Effector CD4-positive, alpha-beta T cell (primary cell): ENCODE measurements around the gene SLC38A5.

Experiments
- DNase-seq: peaks from one replicate; pipeline ENCODE4 v3.0.0-alpha.2; 2020

Gene SLC38A5

DNA sequence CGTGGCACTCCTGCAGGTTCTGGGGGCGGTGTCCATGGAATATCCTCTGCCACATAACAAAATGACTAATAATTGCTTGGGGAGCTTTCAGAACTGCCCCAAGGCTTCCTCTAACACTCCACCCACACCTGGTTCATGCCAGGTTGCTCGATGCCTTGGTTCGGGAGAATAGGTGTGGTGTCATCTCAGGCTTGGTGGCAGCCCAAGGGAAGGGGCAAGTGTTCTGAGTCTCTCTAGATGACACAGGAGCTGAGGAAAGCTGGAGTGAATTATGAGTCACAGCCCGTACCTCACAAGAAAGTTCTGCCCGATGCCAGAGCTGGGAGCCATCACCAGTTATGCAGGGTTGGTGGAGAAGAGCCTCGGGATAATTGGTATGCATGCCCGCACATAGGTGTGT, 20.6 kb upstream of the SLC38A5 start:
- DNase-seq, result no peak

- DNase-seq, result no peak
These were observed 19.8 kb upstream of the SLC38A5 start for GRCh38 chrX:48489892-48490291.

DNA sequence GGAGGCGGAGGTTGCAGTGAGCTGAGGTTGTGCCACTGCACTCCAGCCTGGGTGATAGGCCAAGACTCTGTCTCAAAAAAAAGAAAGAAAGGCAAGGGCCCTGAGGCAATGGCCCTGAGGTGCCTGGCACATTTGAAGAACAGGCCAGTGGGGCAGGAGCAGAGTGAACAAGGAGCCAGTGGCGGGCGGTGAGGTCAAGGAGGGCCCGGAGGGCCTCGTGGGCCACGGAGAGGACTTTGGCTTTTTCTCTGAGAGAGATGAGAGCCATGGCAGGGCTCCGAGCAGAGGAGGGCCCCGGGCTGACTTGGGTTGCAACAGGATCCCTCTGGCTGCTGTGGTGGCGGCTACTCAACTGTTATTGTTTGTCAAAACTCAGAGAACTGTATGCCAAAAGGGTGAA, 19.2 kb upstream of the SLC38A5 start:
- no peak for DNase-seq

GRCh38 chrX:48488034-48488433, 18.0 kb upstream of the SLC38A5 start:
- no peak for DNase-seq

GRCh38 chrX:48487362-48487798, 17.3 kb upstream of the SLC38A5 start:
- no peak for DNase-seq

GRCh38 chrX:48482526-48482925, 12.5 kb upstream of the SLC38A5 start:
- DNase-seq, result no peak

GRCh38 chrX:48480583-48480982, 10.5 kb upstream of the SLC38A5 start:
- no peak for DNase-seq

DNA sequence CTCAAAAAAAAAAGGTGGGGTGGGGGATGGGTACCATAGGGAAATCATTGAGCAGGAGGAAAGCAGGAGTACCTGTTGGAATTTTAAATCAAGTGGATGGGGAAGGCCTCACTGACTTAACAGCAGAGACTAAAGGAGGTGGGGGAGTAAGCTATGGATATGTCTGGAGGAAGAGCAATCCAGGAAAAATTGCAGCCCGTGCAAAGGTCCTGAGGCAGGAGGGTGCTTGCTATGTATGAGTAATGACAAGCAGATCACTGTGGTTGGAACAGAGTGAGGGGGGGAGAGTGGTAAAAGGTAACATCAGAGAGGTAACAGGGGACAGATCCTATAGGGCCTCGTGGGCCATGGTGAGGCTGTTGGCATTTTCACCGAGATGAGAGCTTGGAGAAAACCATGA, 10.1 kb upstream of the SLC38A5 start:
- DNase-seq, result no peak

GRCh38 chrX:48478806-48479205, 8.7 kb upstream of the SLC38A5 start:
- no peak for DNase-seq

DNA sequence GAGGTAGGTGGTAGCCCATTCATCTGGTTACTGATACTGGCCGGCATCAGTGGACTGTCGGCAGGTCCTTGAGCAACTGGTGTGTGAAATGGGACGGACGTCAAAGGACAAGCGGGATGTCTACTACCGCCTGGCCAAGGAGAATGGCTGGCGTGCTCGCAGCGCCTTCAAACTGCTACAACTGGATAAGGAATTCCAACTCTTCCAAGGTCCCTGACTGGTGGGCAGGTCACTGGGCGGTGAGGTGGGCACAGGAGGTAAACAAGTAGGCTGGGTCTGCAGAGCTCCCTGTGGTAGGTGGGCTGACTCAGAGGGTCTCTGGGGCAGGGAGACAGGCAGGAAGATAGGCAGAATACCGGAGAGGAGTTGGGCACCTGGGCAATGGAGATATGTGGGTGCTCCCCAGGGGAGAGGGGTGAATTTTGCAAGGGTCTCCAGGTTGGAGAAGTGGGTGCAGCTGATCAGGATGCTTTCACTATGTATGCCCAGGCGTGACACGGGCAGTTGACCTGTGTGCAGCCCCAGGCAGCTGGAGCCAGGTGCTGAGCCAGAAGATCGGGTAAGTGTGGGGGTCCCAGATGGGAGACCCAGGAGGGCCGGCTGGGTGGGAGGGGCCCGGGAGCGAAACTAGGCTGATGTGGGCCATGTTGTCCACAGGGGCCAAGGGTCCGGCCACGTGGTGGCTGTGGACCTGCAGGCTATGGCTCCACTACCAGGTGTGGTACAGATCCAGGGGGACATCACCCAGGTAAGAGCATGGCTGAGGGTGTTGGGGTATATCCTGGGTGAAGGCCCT, 8.1 kb upstream of the SLC38A5 start:
- no peak for DNase-seq

DNA sequence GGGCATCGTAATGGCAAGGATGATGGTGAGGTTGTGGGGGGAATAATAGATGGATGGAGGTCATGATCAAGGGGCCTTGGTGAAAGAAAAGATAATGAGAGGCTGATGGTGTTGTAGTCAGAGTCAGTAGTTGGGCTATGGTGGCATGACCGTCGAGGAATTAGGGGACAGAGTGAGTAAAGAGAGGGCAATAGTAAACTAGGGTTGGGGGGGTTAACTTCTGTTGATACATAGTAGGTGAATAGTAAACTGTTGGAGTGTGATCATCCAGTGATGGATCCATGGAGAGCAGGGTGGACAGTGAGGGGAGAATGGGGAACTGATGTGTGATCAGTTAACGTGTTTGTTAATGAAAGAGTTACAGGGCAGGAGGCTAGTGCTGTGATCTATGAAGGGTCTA, 6.9 kb upstream of the SLC38A5 start:
- DNase-seq, result no peak

GRCh38 chrX:48475774-48476577, 5.9 kb upstream of the SLC38A5 start, which contains the start of gene FTSJ1:
Gene FTSJ1 (plus strand): TSS chrX:48476199. CDS start chrX:48478048, 1,849 bp downstream.
- peak; percentile 86 for DNase-seq

DNA sequence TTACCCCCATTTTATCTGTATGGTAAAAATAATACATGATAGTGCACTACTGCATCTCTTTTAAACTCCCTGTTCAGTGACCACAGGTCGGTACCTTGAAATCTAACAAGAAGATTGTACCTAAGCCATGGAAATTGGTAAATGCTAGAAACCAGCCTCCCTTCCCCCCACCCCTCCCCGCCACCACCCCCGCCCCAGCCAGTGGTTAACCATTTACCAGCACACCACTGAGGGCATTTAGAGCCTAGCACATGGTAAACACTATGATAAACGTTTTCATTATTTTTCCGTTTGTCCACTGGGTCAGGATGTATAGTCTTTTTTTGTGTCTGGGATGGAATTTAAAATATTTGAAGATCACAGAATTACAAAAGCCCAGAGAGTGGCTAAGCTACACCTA, 5.2 kb upstream of the SLC38A5 start:
- no peak for DNase-seq

DNA sequence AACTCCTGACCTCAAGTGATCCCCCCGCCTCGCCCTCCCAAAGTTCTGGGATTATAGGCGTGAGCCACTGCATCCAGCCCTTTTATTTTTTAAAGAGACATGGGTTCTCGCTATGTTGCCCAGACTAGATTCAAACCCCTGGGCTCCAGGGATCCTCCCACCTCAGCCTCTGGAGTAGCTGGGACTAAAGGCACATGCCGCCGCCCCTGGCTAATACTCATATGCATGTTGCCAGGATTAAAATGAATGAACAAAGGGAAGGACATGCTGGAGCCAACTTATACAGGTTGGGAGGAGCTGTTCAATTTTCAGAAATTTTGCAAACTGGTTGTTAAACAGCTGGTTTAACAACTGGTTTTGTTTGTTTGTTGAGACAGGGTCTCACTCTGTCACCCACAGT, 4.5 kb upstream of the SLC38A5 start:
- DNase-seq, result no peak

GRCh38 chrX:48474127-48474526, 4.1 kb upstream of the SLC38A5 start:
- DNase-seq, result no peak

DNA sequence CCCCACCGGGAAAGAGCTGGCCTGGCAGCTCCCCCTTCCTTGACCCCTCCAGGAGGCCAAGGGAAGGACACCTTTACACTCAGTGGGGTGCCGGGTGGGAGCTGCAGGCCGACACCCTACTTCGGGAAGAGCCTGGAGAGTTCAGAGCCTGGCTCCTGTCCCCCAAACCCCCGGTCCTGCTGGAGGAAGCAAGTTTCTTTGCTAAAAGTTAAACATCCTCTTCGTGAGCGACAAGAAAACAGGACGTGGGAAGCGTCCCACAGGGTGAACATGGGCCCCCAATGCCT, 3.6 kb upstream of the SLC38A5 start:
- DNase-seq, result no peak

DNA sequence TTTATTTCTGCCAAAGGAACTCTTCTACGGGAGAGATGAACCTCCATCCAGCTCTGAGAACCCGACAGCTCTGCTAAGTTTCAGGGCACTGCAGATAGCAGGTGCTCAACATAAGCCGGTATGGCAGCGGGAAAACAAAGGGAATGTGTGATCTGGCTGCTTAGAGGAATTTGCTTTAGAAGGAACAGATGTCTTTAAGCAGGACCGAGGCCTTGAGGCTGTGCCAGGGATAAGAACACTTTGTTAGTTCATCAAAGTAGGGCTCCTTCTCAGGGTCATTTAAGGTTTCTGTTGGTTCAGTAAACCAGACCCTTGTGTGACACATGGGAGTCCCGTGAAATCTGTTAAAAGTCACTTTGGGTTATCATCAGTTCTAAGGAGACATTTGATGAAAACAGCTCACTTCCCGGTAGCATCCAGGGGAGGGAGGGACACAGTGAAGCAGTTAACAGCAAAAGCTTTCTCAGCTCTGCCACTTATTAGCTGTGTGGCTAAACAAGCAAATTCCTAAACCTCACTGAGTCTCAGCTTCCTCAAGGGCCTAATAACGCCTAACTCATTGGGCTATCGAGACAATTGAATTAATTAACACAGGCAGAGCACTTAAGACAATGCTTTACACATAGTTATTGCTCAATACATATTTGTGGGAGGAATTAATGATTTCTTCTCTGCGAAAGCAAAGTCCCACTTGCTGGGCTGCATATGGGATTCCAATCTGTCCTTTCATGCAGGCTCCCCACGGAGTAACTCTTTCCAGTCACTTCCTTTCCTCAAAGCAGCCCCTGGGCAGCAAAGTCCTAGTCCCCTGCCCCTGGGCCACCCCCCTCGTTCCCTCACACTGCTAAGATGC, 3.0 kb upstream of the SLC38A5 start:
- DNase-seq, result no peak

- DNase-seq, result no peak
These were observed 2.2 kb upstream of the SLC38A5 start for GRCh38 chrX:48472225-48472624.

GRCh38 chrX:48471504-48471903, 1.4 kb upstream of the SLC38A5 start:
- no peak for DNase-seq

DNA sequence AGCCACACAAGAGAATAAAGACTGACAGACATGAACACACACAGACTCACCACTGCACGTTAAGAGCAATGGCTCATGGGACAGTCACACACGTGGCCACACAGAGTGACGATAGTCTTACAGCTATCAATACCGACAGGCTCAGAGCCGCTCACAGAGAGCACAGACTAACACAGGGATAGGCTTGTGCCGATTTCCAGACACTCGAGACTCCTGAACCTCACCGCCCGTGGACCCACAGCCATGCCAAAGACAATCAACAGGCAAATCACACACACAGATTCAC, 716 bp upstream of the SLC38A5 start:
- DNase-seq, result no peak

DNA sequence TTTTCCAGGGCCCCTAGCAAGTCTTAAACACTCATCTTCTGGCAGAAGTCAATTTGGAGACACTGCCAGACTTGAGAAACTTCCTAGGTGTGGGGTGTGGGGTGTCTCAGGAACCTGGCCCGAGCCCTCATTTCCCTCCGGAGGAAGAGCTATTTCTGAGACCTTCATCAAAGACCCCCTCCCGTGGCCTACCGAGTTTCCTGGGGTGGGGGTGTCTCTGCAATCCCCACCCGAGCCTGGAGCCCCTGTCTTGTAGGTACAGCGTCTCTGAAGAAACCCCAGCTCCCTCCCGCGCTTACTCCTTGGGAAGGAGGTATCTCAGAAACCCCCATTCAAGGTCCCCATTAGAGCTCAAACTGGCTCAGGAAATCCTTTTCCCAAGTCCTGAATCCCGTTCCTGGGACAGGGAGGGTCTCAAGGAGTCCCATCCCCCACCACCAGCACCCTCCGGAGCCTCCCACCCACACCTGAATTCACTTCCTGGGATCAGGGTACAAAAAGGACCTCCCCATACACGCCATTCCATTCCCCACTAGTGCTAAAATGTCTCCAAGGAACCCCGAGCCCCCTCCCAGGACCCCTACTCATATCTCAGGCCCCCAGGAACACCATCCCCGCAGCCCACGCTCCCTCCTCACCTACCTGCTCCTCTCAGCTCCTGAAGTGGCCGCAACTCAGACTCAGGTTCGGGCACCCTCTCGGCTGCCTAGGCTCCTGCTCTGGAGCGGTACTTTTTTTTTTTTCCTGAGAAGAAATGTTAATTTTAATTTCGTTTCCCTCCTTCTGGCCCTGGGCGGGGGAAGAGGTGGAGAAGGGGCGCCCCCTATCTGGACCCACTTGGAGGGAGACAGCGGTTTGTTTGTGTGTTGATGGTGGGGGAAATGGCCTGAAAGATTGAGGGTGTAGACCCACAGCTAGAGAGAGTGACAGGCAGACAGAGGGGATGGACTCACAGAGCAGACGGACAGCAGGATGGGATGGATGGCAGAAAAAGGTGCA, 1.1 kb downstream of the SLC38A5 start:
- no peak for DNase-seq

DNA sequence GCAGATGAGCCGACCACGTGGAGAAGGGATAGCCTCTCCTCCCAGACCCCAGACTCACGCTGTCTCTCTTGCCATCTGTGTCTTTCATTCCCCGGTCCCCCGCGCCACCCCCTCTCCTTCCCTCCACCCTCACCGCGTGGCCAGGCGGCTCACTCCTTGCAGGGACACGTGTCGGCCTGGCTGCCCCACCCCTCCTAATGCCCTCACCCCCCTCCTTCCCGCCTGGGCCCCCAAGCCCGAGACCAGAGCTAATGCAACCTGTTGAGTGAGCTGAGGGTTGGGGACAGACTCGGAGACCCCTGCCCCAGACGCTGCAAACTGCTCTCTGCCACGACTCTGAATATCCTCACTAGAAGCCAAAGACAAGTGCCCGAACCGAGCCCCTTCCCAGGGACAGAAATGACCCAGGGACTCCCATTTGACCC, 1.8 kb downstream of the SLC38A5 start:
- DNase-seq, result no peak
